ENCODE data around the gene NUP98. TPM values are rescaled to one million over a fixed set of nuclear protein-coding genes. Genes with fewer than 3 reads are reported as not detected.

Gene NUP98
- total and polyA plus RNA-seq, 2 of the 13 experiments (the other 11 are each of a cell fraction or from before 2014, with no cell fraction given) = 76.6 to 85.3 TPM

DNA sequence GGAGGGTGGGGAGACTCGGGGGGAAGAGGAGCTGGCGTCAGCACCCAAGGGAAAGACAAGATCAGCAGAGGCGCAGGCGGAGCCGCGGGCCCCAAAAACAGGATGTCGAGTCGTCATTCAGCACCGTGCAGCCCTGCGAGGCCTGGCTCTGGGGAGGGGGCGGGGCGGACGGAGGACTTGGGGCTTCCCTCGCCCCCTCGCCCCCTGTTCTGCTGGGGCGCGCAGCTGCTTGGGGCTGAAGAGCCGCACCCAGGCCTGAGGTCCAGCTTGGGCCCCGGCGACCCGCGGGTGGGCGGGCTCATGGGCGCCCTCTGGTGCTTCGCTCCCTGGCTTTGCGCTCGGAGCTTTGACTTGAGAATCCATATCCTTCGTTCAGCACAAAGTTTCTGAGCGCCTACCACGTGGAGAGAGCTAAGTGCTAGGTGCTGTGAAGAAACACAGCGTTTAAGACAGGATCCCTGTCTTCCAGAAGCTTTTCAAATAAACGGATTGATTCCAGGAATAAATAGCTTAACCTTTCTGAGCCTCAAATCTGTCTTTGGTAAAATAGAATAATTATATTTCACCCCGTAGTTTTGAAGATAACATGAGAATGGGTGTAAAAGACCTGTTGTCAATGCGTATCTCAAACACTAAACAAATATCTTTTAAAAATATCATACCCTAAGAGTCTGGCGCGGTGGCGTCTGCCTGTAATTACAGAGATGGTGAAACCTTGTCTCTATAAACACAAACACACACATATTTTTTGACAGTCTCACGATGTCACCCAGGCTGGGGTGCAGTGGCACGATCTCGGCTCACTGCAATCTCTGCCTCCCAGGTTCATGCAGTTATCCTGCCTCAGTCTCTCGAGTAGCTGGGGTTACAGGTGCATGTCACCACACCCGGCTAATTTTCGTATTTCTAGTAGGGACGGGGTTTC is 44.3 kb upstream of the NUP98 start:
- Histone ChIP-seq H3K4me1 (ENCODE audit: insufficient read depth, low read length) (peaks cover 46% of the 10 kb centered on the region), H3K27me3 (ENCODE audit: control insufficient read depth in 1 of 2, insufficient read depth in 2 of 2, low read length in 2 of 2) (no peaks in the 10 kb centered on the region; a peak in 1 of 5 replicates), H4K20me1 (ENCODE audit: insufficient read depth, low read length) (peaks cover 5% of the 10 kb centered on the region; the same call in 1 of the 2 replicates), H2AFZ (ENCODE audit: low read length) (no peak overlapping the region), H3K9me3 (ENCODE audit: low read length) (no peaks in the 10 kb centered on the region), H3K9ac (ENCODE audit: insufficient read depth, low read depth, low read length) (peak overlapping the region; percentile 72), H3K36me3 (replicated peaks in 1 of 2; ENCODE audit: control insufficient read depth in 1 of 2, insufficient read depth in 2 of 2, low read length in 2 of 2) (no peaks in the 10 kb centered on the region; a peak in 1 of 5 replicates), H3K4me3 (replicated peaks in 1 of 3; ENCODE audit: insufficient read depth in 1 of 3, low read depth in 2 of 3, low read length in 3 of 3) (peak overlapping the region; percentile 79 to 84 (median 83)), H3K79me2 (ENCODE audit: insufficient read depth, low read length) (peaks cover 20% of the 10 kb centered on the region), H3K27ac (ENCODE audit: extremely low read length, insufficient read depth, low read length) (peak overlapping the region; percentile 75), H3K4me2 (ENCODE audit: low read depth, low read length) (peak overlapping the region; percentile 66)
- BruUV-seq (replicated peaks) = no TSS peak
- in situ Hi-C loops (cut with HindIII; ENCODE audit: extremely low pct_ligation_motif_present, low pct_unique_long_range_greater_than_20kb) (no loop called here), intact Hi-C loops (cut with micrococcal nuclease; ENCODE audit: unreplicated experiment) (loop anchor here (1.0 to 2.0 kb wide), 3 partner anchors 13 to 33 kb away; partner anchors contain the start of genes PGAP2 and STIM1)
- DNase-seq (ENCODE audit: low spot score) = peak; percentile 79
- peak; percentile 69 for FAIRE-seq
- POLR2A ChIA-PET = interaction anchor here (0.8 to 4.8 kb wide), 14 partner anchors 9 to 219 kb away, joined by 3 to 42 read pairs (median 4); partner anchors contain the start of genes NUP98, PGAP2 and STIM1
- WGBS (ENCODE audit: low lambda C conversion rate) = 12% methylated on average over 26 of the region's 44 CpGs
- peak; percentile 84 for ATAC-seq
- CTCF ChIA-PET (ENCODE audit: low intra/inter-chr PET ratio, low total read pairs) = interaction anchor here (1.5 kb wide), 1 partner anchor 16 kb away, joined by 15 read pairs; no protein-coding TSS in a partner anchor
- TF ChIP-seq ZNF788 (CRISPR knock-in tag; IDR thresholded peaks at IDR 0.05; ENCODE audit: borderline replicate concordance) (peak; percentile 73; the same call in 1 of the 2 replicates), ZNF775 (CRISPR knock-in tag; IDR thresholded peaks at IDR 0.05; ENCODE audit: borderline replicate concordance) (no peak), ZFY (CRISPR knock-in tag; IDR thresholded peaks at IDR 0.05) (peak; percentile 87), POLR2G (IDR thresholded peaks at IDR 0.05; ENCODE audit: low read depth, low read length) (peak; percentile 61; the same call in 1 of the 2 replicates), RAD21 (CRISPR knock-in tag; IDR thresholded peaks at IDR 0.05) (peak; percentile 63), ZFP41 (CRISPR knock-in tag; IDR thresholded peaks at IDR 0.05; ENCODE audit: borderline replicate concordance) (0 out of 2 replicates have a peak, but pooled peaks have one; percentile 41), STAG1 (CRISPR knock-in tag; IDR thresholded peaks at IDR 0.05) (peak; percentile 51), ZNF768 (CRISPR knock-in tag; IDR thresholded peaks at IDR 0.05) (peak; percentile 54; the same call in 1 of the 2 replicates), ZFX (CRISPR knock-in tag; IDR thresholded peaks at IDR 0.05; ENCODE audit: low read depth) (peak; percentile 83), IKZF4 (CRISPR knock-in tag; IDR thresholded peaks at IDR 0.05; ENCODE audit: borderline replicate concordance, low read depth, not compliant biosample characterization) (no peak), SIN3A (IDR thresholded peaks at IDR 0.05; ENCODE audit: borderline replicate concordance, low read depth, low read length) (peak; percentile 80; the same call in 1 of the 2 replicates)
- TF ChIP-seq, protein P1, sequence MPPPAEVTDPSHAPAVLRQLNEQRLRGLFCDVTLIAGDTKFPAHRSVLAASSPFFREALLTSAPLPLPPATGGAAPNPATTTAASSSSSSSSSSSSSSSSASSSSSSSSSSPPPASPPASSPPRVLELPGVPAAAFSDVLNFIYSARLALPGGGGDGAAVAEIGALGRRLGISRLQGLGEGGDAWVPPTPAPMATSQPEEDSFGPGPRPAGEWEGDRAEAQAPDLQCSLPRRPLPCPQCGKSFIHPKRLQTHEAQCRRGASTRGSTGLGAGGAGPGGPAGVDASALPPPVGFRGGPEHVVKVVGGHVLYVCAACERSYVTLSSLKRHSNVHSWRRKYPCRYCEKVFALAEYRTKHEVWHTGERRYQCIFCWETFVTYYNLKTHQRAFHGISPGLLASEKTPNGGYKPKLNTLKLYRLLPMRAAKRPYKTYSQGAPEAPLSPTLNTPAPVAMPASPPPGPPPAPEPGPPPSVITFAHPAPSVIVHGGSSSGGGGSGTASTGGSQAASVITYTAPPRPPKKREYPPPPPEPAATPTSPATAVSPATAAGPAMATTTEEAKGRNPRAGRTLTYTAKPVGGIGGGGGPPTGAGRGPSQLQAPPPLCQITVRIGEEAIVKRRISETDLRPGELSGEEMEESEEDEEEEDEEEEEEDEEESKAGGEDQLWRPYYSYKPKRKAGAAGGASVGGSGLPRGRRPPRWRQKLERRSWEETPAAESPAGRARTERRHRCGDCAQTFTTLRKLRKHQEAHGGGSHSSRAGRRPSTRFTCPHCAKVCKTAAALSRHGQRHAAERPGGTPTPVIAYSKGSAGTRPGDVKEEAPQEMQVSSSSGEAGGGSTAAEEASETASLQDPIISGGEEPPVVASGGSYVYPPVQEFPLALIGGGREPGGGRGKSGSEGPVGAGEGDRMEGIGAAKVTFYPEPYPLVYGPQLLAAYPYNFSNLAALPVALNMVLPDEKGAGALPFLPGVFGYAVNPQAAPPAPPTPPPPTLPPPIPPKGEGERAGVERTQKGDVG (CRISPR knock-in tag; IDR thresholded peaks at IDR 0.05; ENCODE audit: borderline replicate concordance) = peak; percentile 24; the same call in 1 of the 2 replicates
- TF ChIP-seq, protein P2, sequence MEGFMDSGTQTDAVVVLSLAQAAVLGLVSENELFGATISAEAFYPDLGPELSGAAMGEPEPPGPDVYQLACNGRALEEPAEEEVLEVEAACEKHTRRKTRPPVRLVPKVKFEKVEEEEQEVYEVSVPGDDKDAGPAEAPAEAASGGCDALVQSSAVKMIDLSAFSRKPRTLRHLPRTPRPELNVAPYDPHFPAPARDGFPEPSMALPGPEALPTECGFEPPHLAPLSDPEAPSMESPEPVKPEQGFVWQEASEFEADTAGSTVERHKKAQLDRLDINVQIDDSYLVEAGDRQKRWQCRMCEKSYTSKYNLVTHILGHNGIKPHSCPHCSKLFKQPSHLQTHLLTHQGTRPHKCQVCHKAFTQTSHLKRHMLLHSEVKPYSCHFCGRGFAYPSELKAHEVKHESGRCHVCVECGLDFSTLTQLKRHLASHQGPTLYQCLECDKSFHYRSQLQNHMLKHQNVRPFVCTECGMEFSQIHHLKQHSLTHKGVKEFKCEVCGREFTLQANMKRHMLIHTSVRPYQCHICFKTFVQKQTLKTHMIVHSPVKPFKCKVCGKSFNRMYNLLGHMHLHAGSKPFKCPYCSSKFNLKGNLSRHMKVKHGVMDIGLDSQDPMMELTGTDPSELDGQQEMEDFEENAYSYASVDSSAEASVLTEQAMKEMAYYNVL (CRISPR knock-in tag; IDR thresholded peaks at IDR 0.05; ENCODE audit: borderline replicate concordance) = peak; percentile 45; the same call in 1 of the 2 replicates
